Adrenal gland (tissue), 12 donors: ENCODE measurements around the gene CAMSAP1. TPM values are rescaled to one million over a fixed set of nuclear protein-coding genes. Genes with fewer than 3 reads are reported as not detected.

Source experiments
- DNase-seq, 7 donors: peaks; one replicate each; pipeline ENCODE4 v3.0.0-alpha.2; 2019 to 2020
- H3K27ac ChIP-seq, 5 donors: fragments of 200-600 bp; sonication (generic) in 4 of 5; 1 replicate in 3 of 5; 2 replicates in 2 of 5; pipeline versions ENCODE4 v1.5.1 to v1.8.0; 2016 to 2020; ENCODE audit warnings: mild to moderate bottlenecking in 1 of 5
- H3K27me3 ChIP-seq: fragments of 200-600 bp; 2 replicates; pipeline ENCODE4 v1.8.0; 2021
- H3K36me3 ChIP-seq, 2 donors: fragments of 200-600 bp; replicated peaks in 1 of 2; 1 replicate in 1 of 2; 2 replicates in 1 of 2; pipeline versions ENCODE4 v1.5.1 to v1.8.0; 2018 to 2022
- H3K4me1 ChIP-seq, 2 donors: fragments of 200-600 bp; replicated peaks in 1 of 2; 1 replicate in 1 of 2; 2 replicates in 1 of 2; pipeline versions ENCODE4 v1.5.1 to v1.8.0; 2018 to 2021
- H3K4me3 ChIP-seq, 4 donors: fragments of 200-600 bp; sonication (generic) in 3 of 4; one replicate each; pipeline ENCODE4 v1.5.1; 2016 to 2018
- H3K9me3 ChIP-seq, 3 donors: fragments of 200-600 bp; sonication (generic) in 1 of 3; replicated peaks in 1 of 3; 1 replicate in 2 of 3; 2 replicates in 1 of 3; pipeline versions ENCODE4 v1.5.1 to v1.8.0; 2016 to 2021
- CTCF ChIP-seq, 6 experiments: fragments of 450-650 bp in 4 of 6; fragments of 200-600 bp in 2 of 6; sonication (generic) in 1 of 6; IDR thresholded peaks; 1 replicate in 5 of 6; 2 replicates in 1 of 6; pipeline versions ENCODE4 v1.5.1 to v1.8.0; 2016 to 2021; ENCODE audit warnings: antibody characterized with exemption in 6 of 6, mild to moderate bottlenecking in 2 of 6, moderate library complexity in 1 of 6
- POLR2A ChIP-seq, 2 donors: fragments of 450-650 bp; IDR thresholded peaks; one replicate each; pipeline ENCODE4 v1.6.1; 2017; ENCODE audit warnings: antibody characterized with exemption in 2 of 2, mild to moderate bottlenecking in 2 of 2, moderate library complexity in 1 of 2
- WGBS, 4 donors: extraction: QIAGEN DNeasy Blood & Tissue Kit in 2 of 4; methylation state at CpG; one replicate each; pipeline versions ENCODE4 v1.1.5 to v1.1.7; 2013 to 2017; 5-methylcytosine and 5-hydroxymethylcytosine counted together
- intact Hi-C, 2 donors: fragments of 100-400 bp; cut with DNase I; formaldehyde crosslinking; loops; one replicate each; pipeline versions ENCODE4 v1.14.1 to v1.15.0; 2022 to 2023
- polyA plus RNA-seq, 3 donors: library from polyadenylated mRNA; stranded (reverse); fragments of 200-250 nt in 2 of 3; fragments of 350-450 nt in 1 of 3; fragmentation: Illumina TruSeq in 1 of 3; extraction: RNeasy Lipid Tissue Mini Kit (QIAGEN cat#74804) in 1 of 3; gene quantifications; one replicate each; pipeline ENCODE4 v1.2.3, GENCODE V29; 2013 to 2014
- total RNA-seq, 9 donors: library from RNA; depleted of rRNA in 4 of 9; stranded (reverse); fragments of >200 nt in 4 of 9; fragments of 120-200 nt in 1 of 9; fragmentation: NEBNext Ultra II Directional in 1 of 9; extraction: Animal tissue kit (Norgen Biotek cat#: 25700) in 1 of 9; gene quantifications; one replicate each; pipeline versions ENCODE4 v1.1.0 to v1.2.4, GENCODE V29; 2013 to 2023
- donor health status: healthy with polysubstance abuse.
- donor health status: Bipolar disorder and iron deficiency.
- donor health status: DM: yes; HTN: yes; CAD: no.
- donor health status: DM: no; HTN: no; CAD: no.
- donor health status: DM: no; HTN: no; CAD: no.
- donor health status: DM: yes; HTN: yes; CAD: no.

The CAMSAP1 gene
- total and polyA plus RNA-seq, 12 donors: 4.6 to 108 (median 27.0) TPM

GRCh38 chr9:135851748-135852147 lies 55.6 kb downstream of the CAMSAP1 start:
- 90 to 97% (median 96%) methylated on average over 11 to 16 of the region's 16 CpGs for WGBS, 4 donors
- H3K9me3 ChIP-seq: no peaks in the 10 kb centered on the region
- H3K27ac ChIP-seq: no peak overlapping the region
- intact Hi-C loops: no loop called here
- H3K27me3 ChIP-seq: no peaks in the 10 kb centered on the region
- H3K4me3 ChIP-seq: no peak overlapping the region
- H3K36me3 ChIP-seq: peaks cover 0 to 14% of the 10 kb centered on the region in 2 donors
- TF ChIP-seq POLR2A (IDR thresholded peaks at IDR 0.05): no peak
- no peak for TF ChIP-seq CTCF (IDR thresholded peaks at IDR 0.05)
- no peak for DNase-seq
- H3K4me1 ChIP-seq: no peaks in the 10 kb centered on the region

- no peak for DNase-seq
- 77 to 82% (median 79%) methylated on average over 8 of the region's 8 CpGs for WGBS, 4 donors
- Histone ChIP-seq H3K27me3 (no peaks in the 10 kb centered on the region), H3K36me3 (peaks cover 0 to 14% of the 10 kb centered on the region in 2 donors), H3K9me3 (no peaks in the 10 kb centered on the region), H3K4me3 (no peak overlapping the region), H3K4me1 (no peaks in the 10 kb centered on the region), H3K27ac (no peak overlapping the region)
- intact Hi-C loops: no loop called here
- TF ChIP-seq POLR2A (IDR thresholded peaks at IDR 0.05): no peak
- no peak for TF ChIP-seq CTCF (IDR thresholded peaks at IDR 0.05)
Observed at GRCh38 chr9:135850737-135851136, 56.6 kb downstream of the CAMSAP1 start.

DNA sequence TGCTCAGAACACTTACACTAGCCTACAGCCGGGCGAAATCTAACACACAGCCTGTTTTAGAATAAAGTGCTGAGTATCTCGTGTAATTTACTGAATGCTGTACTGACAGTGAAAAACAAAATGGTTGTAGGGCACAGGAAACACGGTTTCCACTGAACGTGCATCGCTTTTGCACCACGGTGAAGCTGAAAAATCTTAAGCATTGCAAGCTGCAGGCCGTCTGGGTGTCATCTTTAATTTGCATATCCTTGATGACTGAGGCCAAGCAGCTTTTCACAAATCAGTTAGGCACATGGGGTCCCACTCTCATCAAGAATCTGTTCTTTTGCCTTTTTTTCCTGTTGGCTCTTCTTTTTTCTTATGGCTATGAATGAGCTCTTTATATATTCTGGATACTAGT lies 58.2 kb downstream of the CAMSAP1 start:
- intact Hi-C loops: no loop called here
- TF ChIP-seq POLR2A (IDR thresholded peaks at IDR 0.05): no peak
- TF ChIP-seq CTCF (IDR thresholded peaks at IDR 0.05): no peak
- Histone ChIP-seq H3K9me3 (no peaks in the 10 kb centered on the region), H3K27ac (no peak overlapping the region), H3K4me1 (no peaks in the 10 kb centered on the region), H3K36me3 (peaks cover 0 to 10% of the 10 kb centered on the region in 2 donors), H3K4me3 (no peak overlapping the region), H3K27me3 (no peaks in the 10 kb centered on the region)
- 87 to 91% (median 90%) methylated on average over 8 of the region's 8 CpGs for WGBS, 4 donors
- no peak for DNase-seq

GRCh38 chr9:135848341-135849047 lies 58.9 kb downstream of the CAMSAP1 start:
- WGBS, 4 donors: 67 to 77% (median 72%) methylated on average over 13 of the region's 13 CpGs
- peaks cover 0 to 9% of the 10 kb centered on the region in 2 donors for H3K36me3 ChIP-seq
- intact Hi-C loops: no loop called here

More at GRCh38 chr9:135848341-135849047, 58.9 kb downstream of the CAMSAP1 start:
- TF ChIP-seq POLR2A (IDR thresholded peaks at IDR 0.05) (no peak), CTCF (IDR thresholded peaks at IDR 0.05) (no peak)
- Histone ChIP-seq H3K27ac (peak overlapping the region in 1 of 5 donors; percentile 20), H3K4me3 (no peak overlapping the region), H3K4me1 (no peaks in the 10 kb centered on the region), H3K27me3 (no peaks in the 10 kb centered on the region), H3K9me3 (no peaks in the 10 kb centered on the region)
- DNase-seq: no peak
